ENCODE results near the gene MISP.

Gene MISP

DNA sequence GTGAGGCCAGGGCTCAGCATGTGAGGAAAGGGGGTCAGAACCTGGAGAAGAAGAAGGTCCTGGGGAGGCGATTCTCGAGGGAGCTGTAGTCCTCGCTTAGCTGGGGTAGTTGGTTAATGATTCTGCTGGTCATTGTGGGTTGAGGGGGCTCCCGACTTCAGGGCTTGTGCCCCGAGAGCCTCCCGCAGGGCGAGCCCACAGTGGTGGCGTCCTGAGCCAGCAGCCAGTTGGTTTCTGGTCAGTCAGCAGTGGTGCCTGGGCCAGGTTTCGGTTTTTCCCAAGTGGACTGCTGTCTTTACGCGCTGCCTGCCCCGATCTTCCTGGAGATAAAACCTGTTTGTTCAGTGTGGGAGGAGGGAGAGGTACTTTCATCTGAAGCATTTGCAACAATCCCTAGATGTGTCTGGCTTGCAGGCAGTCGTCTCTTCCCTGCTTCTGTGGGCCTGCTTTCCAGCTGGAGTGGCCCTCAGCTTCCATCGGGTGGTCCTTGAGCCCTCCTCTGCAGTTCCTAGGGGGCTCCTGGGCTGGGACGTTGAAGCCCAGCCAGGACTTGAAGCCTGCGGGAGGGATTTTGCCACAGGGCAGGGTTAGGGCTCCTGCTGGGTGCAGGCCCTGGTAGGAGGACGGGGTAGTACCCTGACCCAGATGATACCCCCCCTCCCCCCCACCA, 49.6 kb downstream of the MISP start:
- DNase-seq: no peak

DNA sequence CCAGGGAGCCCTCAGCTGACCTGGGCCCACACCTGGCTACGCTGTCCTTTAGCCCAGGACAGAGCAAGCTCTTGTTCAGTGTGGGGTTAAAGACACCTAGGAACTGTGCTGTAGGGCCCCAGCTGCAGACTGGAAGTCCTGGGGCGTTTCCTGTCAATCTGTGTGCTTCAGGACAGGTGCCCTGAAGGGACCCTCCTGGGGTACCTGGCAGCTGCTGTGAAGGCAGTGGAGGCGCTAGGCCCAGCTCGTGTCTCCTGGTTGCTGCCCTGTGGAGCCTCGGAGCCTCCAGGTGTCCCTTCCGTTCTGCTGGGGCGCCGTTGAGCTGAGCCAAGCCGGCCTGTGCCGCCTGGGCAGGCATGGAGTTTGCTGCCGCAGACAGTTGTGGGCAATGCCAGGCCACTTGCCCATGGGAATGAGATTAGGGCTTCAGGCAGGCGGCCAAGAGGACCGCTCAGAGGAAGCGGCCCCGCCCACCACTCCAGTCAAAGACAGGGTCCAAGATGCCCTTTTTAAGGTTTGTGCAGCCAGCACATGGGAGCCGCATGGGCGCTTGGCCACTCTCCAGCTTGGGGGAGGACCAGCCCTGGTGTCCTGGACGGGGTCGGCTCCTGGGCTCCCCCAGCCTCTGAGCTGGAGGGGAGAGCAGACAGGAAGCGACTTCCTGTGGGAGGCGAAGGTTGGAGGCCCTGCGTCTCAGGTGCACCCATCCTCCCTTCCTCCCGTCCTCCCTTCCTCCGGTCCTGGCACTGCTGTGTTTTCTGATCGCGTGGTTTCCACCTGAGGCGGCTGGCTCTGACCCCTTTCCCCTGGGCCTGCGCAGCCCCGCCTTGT, 50.3 kb downstream of the MISP start:
- DNase-seq: no peak

DNA sequence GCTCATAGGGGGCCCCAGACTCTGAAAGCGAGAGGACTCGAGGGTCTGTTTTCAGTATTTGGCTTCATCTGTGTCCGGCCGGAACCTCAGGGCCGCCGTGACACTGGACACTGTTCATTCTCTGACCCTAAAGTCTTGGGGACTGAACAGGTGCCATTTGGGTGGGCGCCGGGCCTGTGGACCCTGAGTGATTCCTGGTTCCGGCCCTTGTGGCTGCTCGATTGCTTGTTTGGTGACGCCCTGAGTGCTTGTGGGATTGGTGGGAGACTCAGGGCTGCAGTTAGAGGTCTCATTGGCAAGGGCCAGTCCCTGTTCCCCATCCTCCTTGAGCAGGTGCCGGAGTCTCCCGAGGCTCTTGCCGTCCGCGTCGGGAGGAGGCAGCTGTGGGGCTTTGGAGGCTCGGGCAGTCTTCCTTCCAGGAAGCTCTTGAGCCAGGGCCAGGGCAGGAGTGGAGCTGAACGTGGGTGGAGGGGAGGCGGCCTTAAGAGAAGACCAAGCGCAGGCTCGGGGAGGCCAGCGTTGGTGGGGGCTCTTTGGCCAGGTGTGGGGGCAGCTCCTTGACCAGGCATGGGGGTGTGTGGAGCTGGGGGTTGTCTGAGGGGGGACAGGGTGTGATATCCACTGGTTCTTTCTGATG, 51.1 kb downstream of the MISP start:
- no peak for DNase-seq

- DNase-seq: no peak
Measured at GRCh38 chr19:802498-803098, 51.7 kb downstream of the MISP start.

DNA sequence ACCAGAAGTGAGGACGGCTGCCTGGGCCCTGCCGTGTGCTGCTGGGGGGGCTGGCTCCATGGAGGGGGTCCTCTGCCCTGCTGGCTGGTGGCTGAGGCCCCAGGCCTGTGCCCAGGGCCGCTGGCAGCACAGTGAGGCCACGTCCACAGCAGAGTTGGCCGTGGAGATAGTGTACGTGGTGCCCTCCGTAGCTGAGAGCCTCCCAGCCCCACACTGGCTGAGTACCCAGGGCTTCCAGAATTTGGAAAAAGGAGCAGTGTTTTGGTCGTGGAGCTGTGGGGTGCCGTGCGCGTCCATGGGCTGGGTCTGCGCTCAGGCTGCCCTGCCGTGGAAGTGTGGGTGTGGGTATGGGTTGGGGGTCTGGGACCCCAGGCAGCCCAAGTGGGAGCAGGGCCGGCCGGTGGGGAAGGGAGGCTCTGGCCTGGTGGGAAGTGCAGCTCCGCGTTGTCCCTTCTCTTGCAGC, 52.2 kb downstream of the MISP start:
- DNase-seq: no peak

GRCh38 chr19:803686-804418, 52.9 kb downstream of the MISP start:
- DNase-seq: no peak

- DNase-seq: no peak
Measured at GRCh38 chr19:804419-805165, 53.7 kb downstream of the MISP start.

GRCh38 chr19:805166-805551, 54.2 kb downstream of the MISP start:
- no peak for DNase-seq

GRCh38 chr19:805600-806550, 55.0 kb downstream of the MISP start:
- no peak for DNase-seq

- DNase-seq: no peak
Measured at GRCh38 chr19:806815-807421, 56.0 kb downstream of the MISP start.

DNA sequence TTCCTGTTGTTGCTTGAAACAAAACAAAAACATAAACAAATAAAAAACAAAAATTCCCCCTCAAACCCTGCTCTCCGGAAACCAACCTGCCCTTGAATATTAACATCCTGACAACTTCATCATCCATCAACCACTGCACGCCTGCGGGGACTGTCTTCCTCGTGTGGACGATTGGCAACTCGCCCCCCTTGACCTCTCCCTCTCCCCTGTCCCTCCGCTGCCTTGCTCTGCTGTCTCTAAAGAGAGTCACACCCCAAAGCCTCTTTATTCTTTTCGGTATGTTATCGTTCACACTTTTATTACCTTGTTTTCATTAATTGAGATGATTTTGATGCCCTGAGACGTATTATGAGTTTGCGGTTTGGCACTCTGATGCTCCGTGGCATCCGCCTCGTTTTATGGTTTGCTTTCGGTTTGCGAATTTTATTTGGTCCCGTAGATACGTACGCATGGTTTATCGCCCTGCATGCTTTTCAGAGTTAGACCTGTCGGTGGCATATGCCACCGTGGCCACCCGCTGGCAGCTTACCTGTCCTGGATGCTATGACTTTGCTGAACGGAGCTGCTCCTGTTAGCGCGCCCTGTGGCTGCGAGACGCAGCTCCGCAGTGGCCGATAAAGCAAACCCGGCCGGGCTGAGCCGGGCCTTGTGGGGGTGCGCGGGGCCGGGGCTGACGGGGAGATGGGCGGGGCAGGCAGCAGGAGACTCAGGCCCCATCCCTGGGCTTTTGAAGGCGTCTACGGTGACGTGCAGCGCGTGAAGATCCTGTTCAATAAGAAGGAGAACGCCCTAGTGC, 56.9 kb downstream of the MISP start:
- DNase-seq: no peak

DNA sequence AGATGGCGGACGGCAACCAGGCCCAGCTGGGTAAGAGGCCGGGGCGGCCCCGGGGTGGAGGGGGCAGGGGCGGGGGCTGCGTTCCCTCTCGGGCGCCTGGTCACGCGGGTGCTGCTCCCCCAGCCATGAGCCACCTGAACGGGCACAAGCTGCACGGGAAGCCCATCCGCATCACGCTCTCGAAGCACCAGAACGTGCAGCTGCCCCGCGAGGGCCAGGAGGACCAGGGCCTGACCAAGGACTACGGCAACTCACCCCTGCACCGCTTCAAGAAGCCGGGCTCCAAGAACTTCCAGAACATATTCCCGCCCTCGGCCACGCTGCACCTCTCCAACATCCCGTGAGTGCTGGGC, 57.5 kb downstream of the MISP start:
- no peak for DNase-seq

DNA sequence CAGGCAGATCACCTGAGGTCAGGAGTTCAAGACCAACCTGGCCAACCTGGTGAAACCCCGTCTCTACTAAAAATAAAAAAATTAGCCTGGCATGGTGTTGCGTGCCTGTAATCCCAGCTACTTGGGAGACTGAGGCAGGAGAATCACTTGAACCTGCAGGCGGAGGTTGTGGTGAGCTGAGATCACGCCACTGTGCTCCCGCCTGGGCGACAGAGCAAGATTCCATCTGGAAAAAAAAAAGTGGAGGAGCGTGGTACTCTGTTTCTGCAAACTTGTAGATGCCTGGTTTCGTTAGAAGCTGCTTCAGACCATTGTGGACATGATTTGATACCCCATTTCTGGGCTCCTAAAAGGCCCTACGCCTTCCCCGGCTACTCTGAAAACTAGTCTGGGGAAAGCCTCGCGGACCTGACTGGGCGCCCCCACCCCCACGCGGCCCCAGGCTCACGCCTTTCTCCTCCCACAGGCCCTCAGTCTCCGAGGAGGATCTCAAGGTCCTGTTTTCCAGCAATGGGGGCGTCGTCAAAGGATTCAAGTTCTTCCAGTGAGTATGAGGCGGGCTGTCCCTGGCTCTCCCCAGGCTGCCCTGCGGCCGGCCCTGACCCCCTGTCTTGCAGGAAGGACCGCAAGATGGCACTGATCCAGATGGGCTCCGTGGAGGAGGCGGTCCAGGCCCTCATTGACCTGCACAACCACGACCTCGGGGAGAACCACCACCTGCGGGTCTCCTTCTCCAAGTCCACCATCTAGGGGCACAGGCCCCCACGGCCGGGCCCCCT, 59.4 kb downstream of the MISP start:
- DNase-seq: no peak

DNA sequence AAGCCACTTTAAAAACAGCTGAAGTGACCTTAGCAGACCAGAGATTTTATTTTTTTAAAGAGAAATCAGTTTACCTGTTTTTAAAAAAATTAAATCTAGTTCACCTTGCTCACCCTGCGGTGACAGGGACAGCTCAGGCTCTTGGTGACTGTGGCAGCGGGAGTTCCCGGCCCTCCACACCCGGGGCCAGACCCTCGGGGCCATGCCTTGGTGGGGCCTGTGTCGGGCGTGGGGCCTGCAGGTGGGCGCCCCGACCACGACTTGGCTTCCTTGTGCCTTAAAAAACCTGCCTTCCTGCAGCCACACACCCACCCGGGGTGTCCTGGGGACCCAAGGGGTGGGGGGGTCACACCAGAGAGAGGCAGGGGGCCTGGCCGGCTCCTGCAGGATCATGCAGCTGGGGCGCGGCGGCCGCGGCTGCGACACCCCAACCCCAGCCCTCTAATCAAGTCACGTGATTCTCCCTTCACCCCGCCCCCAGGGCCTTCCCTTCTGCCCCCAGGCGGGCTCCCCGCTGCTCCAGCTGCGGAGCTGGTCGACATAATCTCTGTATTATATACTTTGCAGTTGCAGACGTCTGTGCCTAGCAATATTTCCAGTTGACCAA, 60.1 kb downstream of the MISP start:
- DNase-seq: no peak

- DNase-seq: no peak
Measured at GRCh38 chr19:811506-812048, 60.7 kb downstream of the MISP start.

DNA sequence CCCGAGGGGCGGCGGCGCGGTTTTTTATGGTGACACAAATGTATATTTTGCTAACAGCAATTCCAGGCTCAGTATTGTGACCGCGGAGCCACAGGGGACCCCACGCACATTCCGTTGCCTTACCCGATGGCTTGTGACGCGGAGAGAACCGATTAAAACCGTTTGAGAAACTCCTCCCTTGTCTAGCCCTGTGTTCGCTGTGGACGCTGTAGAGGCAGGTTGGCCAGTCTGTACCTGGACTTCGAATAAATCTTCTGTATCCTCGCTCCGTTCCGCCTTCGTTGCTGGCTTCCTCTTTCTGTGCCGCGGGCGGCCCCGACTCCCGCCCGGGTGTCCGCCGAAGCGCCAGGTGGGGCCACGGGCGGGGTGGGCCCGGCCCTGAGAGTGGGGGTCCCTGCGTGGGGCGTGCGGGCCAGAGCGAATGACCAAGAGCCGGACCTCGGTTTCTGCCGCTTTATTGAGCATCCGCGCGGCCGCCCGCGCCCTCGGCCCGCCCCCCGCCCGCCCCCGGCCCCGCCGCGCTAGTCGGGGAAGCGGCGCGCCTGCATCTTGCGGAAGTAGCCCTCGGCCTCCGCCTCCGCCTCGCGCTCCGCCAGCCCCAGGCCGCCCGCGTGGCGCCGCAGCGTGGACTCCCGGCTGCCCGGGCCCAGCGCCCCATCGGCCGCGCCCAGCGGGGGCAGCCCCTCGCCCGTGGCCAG, 61.3 kb downstream of the MISP start:
- no peak for DNase-seq

GRCh38 chr19:812747-813218, 61.9 kb downstream of the MISP start:
- no peak for DNase-seq
